ENCODE results near the gene CTNNA3. TPM values are rescaled to one million over a fixed set of nuclear protein-coding genes. Genes with fewer than 3 reads are reported as not detected.

CTNNA3 gene
- total RNA-seq, 2 donors from 2014 or later, result 3.2 to 7.2 TPM

DNA sequence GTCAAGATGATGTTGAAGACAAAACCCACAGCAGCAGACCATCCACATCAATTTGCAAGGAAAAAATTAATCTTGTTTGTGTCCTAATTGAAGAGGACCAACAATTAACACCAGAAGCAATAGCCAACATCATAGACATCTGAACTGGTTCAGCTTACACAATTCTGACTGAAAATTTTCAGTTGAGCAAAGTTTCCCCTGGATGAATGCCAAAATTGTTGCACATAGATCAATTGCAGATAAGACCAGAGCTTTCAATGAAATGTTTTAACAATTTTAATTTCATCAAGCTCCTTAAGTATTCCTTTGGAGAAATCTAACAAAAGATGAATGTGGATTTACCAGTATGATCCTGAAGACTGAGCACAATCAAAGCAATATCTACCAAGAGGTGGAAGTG is 168.6 kb downstream of the CTNNA3 start:
- H3K9ac ChIP-seq (ENCODE audit: extremely low read depth, low read length, poor library complexity, severe bottlenecking), result no peak overlapping the region
- no peaks in the 10 kb centered on the region for H3K27me3 ChIP-seq (ENCODE audit: control insufficient read depth, insufficient read depth, low read length, poor library complexity, severe bottlenecking)
- Mint-ChIP-seq H3K4me3 (no peak overlapping the region), H3K27me3 (ENCODE audit: insufficient read depth) (no peaks in the 10 kb centered on the region), H3K4me1 (no peaks in the 10 kb centered on the region), H3K36me3 (ENCODE audit: low read depth) (peaks cover 2% of the 10 kb centered on the region), H3K9me3 (peaks cover 10% of the 10 kb centered on the region), H3K27ac (no peak overlapping the region)
- no peak overlapping the region for H3K27ac ChIP-seq (ENCODE audit: low read depth, low read length)
- H3K4me3 ChIP-seq (ENCODE audit: low read length), result no peak overlapping the region
- H3K4me1 ChIP-seq (ENCODE audit: control insufficient read depth, insufficient read depth, low read length), result no peaks in the 10 kb centered on the region
- H3K9me3 ChIP-seq (ENCODE audit: control insufficient read depth, low read length), result no peaks in the 10 kb centered on the region
- no peaks in the 10 kb centered on the region for H3K36me3 ChIP-seq (ENCODE audit: control insufficient read depth, insufficient read depth, low read length)
- TF ChIP-seq, protein P1, sequence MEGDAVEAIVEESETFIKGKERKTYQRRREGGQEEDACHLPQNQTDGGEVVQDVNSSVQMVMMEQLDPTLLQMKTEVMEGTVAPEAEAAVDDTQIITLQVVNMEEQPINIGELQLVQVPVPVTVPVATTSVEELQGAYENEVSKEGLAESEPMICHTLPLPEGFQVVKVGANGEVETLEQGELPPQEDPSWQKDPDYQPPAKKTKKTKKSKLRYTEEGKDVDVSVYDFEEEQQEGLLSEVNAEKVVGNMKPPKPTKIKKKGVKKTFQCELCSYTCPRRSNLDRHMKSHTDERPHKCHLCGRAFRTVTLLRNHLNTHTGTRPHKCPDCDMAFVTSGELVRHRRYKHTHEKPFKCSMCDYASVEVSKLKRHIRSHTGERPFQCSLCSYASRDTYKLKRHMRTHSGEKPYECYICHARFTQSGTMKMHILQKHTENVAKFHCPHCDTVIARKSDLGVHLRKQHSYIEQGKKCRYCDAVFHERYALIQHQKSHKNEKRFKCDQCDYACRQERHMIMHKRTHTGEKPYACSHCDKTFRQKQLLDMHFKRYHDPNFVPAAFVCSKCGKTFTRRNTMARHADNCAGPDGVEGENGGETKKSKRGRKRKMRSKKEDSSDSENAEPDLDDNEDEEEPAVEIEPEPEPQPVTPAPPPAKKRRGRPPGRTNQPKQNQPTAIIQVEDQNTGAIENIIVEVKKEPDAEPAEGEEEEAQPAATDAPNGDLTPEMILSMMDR (conservative IDR thresholded peaks at IDR 0.05), result no peak
- no peak for DNase-seq

DNA sequence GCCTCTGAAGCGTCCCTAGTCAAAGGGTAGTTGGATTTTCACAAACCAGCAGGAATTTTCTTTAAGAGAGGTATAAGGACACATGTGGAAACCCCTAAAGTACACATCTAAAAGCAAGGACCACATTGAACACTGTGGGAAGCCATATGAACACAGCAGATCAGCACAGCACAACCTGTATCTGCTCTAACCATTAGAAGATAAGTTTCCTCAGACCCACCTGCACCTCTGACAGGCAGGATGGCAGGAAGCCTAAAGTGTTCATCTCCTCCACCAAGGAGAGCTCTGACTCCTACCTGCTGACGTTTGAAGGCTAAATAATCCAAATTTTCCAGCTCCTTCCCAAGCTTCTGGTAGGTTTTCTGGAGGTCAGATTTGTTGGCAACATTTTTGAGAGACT is 174.4 kb downstream of the CTNNA3 start:
- Histone ChIP-seq H3K36me3 (ENCODE audit: control insufficient read depth, insufficient read depth, low read length) (no peaks in the 10 kb centered on the region), H3K27me3 (ENCODE audit: control insufficient read depth, insufficient read depth, low read length, poor library complexity, severe bottlenecking) (no peaks in the 10 kb centered on the region), H3K4me1 (ENCODE audit: control insufficient read depth, insufficient read depth, low read length) (no peaks in the 10 kb centered on the region), H3K4me3 (ENCODE audit: low read length) (no peak overlapping the region), H3K9me3 (ENCODE audit: control insufficient read depth, low read length) (no peaks in the 10 kb centered on the region), H3K9ac (ENCODE audit: extremely low read depth, low read length, poor library complexity, severe bottlenecking) (no peak overlapping the region), H3K27ac (ENCODE audit: low read depth, low read length) (no peak overlapping the region)
- WGBS, 2 experiments (ENCODE audit: insufficient coverage in 1 of 2, insufficient read length in 1 of 2), result 86 to 100% methylated on average over 1 to 2 of the region's 2 CpGs
- H3K4me3 Mint-ChIP-seq, result no peak overlapping the region
- no peaks in the 10 kb centered on the region for H3K36me3 Mint-ChIP-seq (ENCODE audit: low read depth)
- TF ChIP-seq, protein P1 (conservative IDR thresholded peaks at IDR 0.05), result no peak
- H3K27me3 Mint-ChIP-seq (ENCODE audit: insufficient read depth), result no peaks in the 10 kb centered on the region
- no peak overlapping the region for H3K27ac Mint-ChIP-seq
- peaks cover 6% of the 10 kb centered on the region for H3K4me1 Mint-ChIP-seq
- DNase-seq, result no peak
- H3K9me3 Mint-ChIP-seq, result no peaks in the 10 kb centered on the region

DNA sequence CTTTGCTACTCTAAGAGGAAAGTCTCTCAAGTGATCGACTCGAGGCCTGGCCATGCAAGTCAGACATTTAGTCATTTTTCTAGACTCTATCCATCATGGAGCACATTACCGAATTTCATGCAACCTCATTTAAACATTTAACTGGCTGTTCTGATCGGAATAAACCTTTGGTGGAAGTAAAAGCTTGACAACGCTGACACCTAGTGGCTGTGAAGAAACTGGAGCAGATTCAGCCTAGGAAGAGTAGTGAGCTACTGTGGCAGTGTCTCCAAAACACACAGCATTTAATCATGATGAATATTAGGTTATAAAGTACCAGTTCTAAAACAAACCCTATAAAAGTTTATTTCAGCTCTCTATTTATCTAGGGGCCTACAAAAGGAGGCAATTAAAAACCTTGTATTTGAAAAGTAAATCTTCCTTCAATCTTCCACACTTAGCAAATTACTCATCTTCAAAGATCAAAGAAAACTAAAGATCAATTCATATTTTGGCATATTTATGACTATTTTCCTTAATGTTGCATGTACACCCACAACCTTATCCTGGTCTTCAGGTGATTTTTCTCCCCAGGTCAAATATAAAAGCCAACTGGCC is 175.0 kb downstream of the CTNNA3 start:
- no peak overlapping the region for H3K27ac Mint-ChIP-seq
- Histone ChIP-seq H3K4me3 (ENCODE audit: low read length) (no peak overlapping the region), H3K9me3 (ENCODE audit: control insufficient read depth, low read length) (no peaks in the 10 kb centered on the region), H3K36me3 (ENCODE audit: control insufficient read depth, insufficient read depth, low read length) (no peaks in the 10 kb centered on the region), H3K27ac (ENCODE audit: low read depth, low read length) (no peak overlapping the region), H3K4me1 (ENCODE audit: control insufficient read depth, insufficient read depth, low read length) (no peaks in the 10 kb centered on the region), H3K9ac (ENCODE audit: extremely low read depth, low read length, poor library complexity, severe bottlenecking) (no peak overlapping the region), H3K27me3 (ENCODE audit: control insufficient read depth, insufficient read depth, low read length, poor library complexity, severe bottlenecking) (no peaks in the 10 kb centered on the region)
- 20 to 32% methylated on average over 4 to 5 of the region's 5 CpGs for WGBS, 2 experiments (ENCODE audit: insufficient coverage in 1 of 2, insufficient read length in 1 of 2)
- H3K4me3 Mint-ChIP-seq, result no peak overlapping the region
- H3K9me3 Mint-ChIP-seq, result no peaks in the 10 kb centered on the region
- no peaks in the 10 kb centered on the region for H3K27me3 Mint-ChIP-seq (ENCODE audit: insufficient read depth)
- TF ChIP-seq, protein P1 (conservative IDR thresholded peaks at IDR 0.05), result peak; percentile 88
- no peaks in the 10 kb centered on the region for H3K36me3 Mint-ChIP-seq (ENCODE audit: low read depth)
- DNase-seq, result peak; percentile 73
- peaks cover 6% of the 10 kb centered on the region for H3K4me1 Mint-ChIP-seq
